DMS153 treated with DMSO at 0.1 percent for 48 hours (cell line): ENCODE data around the gene ZMYND8.

ENCODE experiments used
- DNase-seq: peaks from one replicate; lab custom pipeline; 2025; ENCODE audit not compliant: unreplicated experiment; lab: John Stamatoyannopoulos, UW

ZMYND8 gene

GRCh38 chr20:47354714-47355488, 1.6 kb downstream of the ZMYND8 start:
- no peak for DNase-seq

- no peak for DNase-seq
These were observed 2.1 kb downstream of the ZMYND8 start for GRCh38 chr20:47354464-47354713.

- no peak for DNase-seq
These were observed 2.6 kb downstream of the ZMYND8 start for GRCh38 chr20:47353692-47354463.

- no peak for DNase-seq
These were observed 3.2 kb downstream of the ZMYND8 start for GRCh38 chr20:47353239-47353691.

DNA sequence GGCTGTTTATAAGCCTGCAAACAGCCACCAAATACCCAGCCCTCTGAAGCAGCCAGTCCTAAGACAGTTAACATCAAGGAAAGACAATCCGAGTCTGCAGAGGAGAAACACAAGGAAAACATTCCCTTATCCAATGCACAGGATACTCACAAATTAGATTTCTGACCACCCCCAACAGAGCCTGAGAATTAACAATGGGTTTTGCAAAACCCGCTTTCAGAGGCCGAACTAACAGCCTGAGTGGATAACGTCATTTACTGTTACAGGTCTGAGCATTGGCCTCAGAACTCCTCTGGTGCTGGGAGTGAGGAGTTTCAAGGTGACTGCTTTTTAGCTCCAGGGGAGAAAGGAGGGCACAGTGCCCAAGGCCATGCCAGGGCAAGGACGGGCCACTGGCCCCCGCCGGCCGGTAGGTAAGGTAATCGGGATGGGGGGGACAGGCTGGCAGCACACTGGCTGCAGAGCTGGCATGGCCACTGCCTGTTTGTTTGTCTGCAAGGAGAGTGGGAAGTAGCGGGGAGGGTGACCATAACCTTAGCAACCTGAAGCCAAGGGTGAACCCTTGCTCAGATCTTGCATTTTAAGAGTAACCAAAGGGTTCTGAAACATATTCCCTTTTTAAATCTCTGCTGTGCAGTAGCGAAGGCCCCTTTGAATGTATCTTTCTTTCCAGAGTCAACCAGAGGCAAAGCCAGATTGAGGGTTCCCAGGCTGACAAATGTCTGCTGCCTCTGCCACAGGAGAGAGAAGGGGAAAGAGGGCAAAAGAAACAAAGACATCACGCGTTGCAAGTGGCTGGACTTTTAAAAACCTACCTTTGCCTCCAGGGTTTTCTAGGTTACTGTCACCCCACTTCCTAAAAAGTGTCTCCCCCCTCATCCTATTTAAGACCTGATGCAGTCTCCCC, 3.9 kb downstream of the ZMYND8 start:
- DNase-seq, result no peak

DNA sequence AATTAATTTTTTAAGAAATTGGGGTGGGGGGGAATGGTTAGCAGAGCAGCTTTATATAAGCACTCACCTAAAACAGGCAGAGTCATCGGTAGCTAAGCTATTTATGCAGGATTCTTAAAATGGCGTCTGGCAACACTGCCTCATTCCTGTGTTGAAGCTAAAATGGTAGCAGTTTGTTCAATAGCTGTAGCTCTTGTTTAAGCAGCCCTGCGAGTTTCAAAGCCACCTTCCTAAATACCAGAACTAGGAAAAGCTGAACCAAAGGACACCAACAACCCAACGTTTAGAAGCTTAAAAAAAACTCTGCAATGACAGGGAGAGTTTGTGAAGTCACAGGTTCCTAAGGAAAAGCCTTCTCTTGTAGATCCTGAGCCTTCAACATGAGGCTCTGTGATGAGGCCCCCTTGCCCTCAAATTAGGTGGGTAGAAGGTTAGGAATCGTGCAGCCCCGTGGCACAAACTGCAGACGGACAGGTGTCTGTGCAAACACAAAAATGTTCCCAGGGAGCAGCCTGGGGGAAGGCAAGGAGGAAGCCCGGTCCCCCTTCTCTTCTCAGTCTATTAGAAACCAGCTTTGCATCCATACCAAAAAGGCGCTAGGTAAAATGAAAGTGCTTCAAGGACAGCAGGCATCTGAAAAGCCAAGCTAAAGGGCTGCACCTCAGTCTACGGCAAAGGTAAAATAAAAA, 4.7 kb downstream of the ZMYND8 start:
- no peak for DNase-seq

DNA sequence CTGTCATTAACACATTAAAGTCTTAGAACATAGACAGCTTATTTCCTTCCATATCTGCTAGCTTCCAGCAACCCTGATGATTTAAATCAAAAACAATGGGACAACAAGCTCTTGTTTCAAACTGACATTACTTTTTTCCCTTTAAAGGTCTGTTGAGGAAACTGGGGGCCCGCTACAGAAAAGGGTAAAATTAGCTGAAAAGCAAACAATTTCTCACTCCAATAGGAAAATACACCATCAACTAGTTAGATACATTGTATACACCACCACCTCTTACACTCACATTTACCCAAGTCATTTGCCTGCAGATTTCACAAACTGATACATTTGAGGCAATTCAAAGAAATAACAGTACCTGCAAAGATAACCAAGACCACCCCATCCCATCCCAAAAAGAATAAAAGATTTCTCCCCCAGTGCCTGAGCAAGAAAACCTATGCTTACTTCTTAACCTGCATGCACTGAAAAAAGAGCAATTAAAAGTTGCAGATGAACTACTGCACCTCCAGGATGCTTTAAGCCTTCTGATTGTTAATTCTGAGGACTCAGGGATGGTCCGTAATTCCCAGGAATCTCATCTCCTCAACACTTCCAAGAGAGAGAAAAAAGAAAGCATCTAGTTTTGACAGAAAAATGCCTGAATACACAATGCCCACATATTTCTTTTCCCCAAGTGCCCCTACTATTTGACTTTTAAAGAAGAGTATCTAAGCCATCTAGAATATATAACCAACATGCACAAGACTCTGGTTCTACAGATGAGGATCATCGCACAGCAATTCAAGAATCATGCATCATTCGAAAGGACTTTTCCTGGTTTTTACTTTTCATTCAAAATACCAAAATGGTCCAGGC, 5.6 kb downstream of the ZMYND8 start:
- DNase-seq, result no peak

DNA sequence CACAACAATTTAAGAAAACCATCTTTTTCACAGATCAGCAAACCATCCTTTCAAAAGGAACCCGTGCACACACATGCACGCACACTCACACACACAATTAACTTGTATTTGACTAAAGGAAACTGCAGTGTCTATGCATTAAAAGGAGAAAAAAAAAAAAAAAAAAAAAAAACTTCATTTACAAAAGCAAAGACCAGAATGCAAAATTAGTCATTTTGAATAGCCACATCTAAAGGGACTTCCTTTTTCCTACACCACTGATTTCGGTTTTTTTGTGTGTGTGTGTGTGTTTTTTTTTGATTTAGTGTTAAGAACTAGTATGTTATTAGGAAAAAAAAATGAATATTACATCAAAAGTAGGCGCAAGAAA, 6.3 kb downstream of the ZMYND8 start:
- no peak for DNase-seq

DNA sequence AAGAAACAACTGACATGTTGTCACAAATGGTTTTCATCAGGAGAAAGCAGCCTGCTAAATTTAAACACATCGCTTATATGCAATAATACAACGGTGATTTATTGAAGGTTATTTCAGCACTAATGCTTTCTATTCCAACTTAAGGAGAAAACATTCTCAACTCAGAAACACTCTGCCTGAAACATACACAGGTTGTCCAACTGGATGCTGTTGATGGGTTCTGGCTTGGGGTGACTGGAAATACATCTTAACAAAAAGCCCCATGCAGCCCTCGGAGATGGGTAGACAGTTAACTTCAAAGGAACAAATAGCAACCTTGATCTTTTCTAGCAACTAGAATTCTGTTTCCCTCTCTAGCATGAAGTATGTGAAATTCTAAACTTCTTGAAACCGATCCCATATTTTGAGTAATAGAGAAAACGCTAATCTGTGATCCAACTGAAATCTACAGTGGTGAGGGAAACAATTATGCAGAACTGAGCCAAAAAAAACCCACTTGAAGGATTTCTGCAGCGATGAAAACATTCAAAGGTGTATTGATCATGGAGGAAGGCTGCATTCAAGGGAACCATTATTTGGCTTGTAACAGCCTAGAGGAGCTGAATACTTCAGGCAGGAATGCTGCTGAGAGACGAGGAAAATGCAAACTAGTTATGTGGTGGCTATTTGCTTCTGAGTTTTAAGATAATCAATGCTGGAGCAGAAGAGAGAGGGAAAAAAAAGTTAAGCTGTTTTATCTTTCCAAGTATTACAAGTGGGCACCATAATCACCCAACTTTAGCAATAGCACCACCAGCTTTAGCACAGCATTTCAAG, 6.9 kb downstream of the ZMYND8 start:
- DNase-seq, result no peak

- no peak for DNase-seq
These were observed 7.9 kb downstream of the ZMYND8 start for GRCh38 chr20:47348539-47349142.

GRCh38 chr20:47347661-47348435, 8.7 kb downstream of the ZMYND8 start:
- DNase-seq, result no peak

DNA sequence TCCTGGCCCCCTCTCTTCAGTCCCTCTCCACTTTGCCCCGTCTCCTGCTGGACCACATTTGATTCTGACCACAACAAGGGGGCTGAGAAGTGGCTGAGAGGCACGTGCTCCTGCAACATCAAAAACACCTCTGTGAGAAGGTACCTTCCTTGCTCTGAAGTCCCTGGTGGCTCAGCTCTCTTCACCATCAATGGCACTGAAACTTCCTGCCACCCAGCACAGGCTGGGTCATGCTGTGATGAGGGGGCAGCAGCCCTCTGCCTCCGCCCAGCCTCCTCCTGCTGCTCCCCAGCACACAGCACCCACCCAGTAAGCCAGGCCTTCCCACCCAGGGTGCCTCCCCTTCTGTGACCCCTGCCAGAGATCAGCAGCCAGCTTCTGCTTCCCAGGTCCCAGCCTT, 10.3 kb downstream of the ZMYND8 start:
- no peak for DNase-seq

DNA sequence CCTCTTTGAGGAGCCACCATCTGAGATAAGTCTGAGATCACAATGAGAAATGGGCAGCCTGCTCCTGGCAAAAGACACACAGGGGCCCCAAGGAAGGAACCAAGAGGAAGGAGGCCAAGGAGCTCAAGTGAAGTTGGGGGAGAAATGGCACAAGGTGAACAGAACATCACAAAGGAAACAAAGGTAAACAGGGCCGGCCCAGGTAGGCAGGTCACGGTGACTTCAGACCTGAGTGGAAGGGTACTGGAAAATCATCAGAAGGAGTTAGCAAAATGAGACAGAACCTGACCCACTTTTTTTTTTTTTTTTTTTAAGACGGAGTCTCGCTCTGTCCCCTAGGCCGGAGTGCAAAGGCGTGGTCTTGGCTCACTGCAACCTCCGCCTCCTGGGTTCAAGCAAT, 11.3 kb downstream of the ZMYND8 start:
- no peak for DNase-seq

DNA sequence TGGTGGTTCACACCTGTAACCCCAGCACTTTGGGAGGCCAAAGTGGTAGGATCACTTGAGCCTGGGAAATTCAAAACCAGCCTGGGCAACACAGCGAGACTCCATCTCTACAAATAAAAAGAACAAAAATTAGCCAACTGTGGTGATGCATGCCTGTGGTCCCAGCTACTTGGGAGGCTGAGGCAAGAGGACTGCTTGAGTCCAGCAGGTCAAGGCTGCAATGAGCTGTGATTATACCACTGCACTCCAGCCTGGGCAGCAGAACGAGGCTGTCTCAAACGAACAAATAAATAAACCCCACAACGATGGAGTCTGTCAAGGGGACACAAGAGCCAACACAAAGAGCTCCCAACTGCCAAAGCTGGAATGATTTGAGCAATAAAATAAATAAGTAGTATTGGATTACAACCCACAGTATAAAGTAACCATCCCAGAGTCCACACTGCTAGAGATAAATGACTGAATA, 13.5 kb downstream of the ZMYND8 start:
- no peak for DNase-seq

DNA sequence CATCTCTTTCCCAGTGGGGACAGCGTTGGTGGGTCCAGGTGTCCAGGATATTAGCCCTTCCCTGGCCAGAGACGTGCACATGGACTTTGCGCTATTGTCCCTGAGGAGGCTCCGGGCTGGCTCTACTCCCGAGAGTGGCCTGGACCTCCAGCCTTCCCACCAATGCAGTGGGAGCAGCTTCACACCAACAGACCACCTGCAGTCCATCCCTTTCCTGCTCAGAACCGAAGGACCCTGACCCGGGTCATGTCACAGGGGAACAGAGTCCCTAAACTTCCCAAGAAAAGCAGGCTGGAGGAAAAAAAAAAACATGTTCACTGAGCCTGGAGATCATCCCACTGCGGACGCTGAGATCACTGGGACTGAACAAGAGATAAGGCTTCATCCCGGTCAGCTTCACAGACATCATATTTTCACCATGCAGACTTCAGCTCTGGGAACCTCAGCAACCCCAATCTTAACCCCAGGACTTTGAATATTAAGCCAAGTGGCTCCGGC, 18.3 kb downstream of the ZMYND8 start:
- no peak for DNase-seq

DNA sequence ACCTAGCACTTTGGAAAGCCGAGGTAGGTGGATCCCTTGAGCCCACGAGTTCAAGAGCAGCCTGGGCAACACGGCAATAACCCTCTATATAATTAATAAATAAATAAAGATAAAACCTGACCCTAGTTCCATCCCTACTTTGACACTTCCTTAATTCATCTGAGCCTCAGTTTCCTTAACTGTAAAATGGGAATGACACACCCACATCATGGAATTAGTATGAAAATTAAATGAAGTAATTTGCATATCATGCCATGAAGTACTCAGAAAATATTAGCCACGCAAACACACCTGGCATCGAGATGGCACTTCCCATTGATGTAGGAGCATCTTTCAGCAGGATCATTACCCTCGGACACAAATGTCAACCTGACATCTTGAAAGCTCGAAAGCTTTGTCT, 19.1 kb downstream of the ZMYND8 start:
- DNase-seq, result no peak

DNA sequence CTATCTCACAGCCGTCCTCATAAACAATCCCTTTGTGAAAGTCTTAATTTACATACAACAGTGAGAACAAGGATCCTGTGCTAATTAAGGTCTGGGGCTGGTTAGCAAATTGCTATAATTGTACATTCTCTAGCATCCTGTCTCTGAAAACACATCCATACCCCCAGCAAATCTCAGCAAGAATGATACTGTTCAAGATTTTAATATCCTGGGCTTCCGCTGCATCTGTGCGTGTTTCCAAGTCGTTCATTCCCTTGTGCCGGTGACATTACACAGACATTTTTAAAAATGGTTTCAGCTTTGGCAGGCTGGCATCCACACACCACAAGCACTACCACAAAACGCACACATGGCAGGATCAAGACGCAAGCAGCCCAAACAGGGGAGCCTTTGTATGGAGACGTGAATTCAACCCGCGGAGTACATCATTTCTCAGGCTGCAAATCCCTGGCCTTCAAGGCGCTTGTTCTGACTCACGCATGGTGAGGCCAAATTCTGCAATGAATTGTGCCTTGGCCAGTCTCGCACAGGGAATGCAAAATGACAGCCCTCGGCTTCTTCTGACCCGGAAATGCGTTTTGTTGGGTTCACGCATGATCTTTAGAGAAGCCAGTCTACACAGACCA, 20.3 kb downstream of the ZMYND8 start:
- no peak for DNase-seq
